NCI-H1092 treated with DMSO at 0.1 percent for 48 hours (cell line): ENCODE measurements around the gene PLA2G4B.
"Not testable (repeated sequence)": the region's sequence is repeated elsewhere in the genome, so short reads cannot be mapped to it uniquely, and the experiment has no call there.

Source experiments
- DNase-seq: peaks from one replicate; lab custom pipeline; 2025; lab: John Stamatoyannopoulos, UW

PLA2G4B gene

GRCh38 chr15:41825572-41826535 lies 12.8 kb upstream of the PLA2G4B start:
- DNase-seq = no peak

- no peak for DNase-seq
Observed at GRCh38 chr15:41827290-41827879, 11.3 kb upstream of the PLA2G4B start.

DNA sequence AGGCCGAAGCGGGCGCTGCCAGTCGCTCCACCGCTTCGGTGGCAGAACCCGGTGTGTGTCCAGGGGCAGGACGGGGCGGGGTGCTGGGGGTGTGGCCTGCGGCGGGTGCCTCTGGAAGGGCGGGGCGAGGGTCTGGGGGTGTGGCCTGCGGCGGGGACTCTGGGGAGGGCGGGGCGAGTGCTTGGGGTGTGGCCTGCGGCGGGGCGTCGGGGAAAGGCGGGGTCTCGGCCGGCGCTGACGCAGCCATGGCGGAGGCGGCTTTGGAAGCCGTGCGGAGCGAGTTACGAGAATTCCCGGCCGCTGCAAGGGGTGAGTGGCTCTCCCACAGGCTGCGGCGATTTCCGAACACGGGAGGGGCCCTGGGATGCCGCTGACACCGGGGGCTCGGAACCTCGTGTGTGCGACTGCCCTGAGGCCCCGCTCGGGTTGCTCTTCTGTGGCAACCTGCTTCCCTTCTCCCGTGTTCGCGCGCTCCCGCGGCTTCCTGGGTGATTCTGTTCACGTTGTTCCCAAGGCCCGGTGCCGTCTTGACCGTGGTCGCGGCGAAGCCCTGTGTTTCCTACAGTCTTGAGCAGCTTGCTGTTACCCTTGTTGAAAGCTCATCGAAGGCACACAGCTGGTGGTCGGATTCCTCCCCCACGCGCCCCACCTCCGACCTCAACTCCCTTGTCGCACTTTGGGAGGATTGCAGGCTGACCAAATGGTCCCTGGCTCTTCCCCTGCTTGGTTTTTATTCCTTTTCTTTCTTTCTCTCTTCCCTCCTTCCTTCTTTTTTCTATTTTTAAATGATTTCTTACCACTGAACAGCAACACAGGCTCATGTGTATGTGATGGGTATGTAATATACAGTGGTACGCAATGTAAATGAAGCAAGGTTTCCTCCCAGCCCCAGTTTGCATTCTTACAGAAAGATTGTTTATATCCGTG lies 10.5 kb upstream of the PLA2G4B start, which contains the start of gene JMJD7:
Gene JMJD7, plus strand, starts transcription at position 213 of the 927 bp plus-strand sequence. Its CDS starts 33 bp downstream, at position 246.
- DNase-seq = peak; percentile 70

DNA sequence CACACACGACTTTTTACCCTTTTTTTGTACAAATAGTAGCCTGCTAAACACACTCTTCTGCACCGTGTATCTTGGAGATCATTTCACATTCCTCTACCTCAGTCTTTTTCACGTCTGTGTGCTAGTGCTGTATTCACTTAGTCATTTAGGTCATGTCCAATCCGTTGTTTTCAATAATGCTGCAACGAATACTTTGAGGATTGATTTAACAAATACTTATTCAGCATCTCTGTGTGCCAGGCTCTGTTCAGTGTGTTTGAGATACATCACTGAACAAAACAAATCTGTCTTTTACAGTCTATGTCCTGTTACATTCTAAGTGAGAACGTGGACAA lies 9.9 kb upstream of the PLA2G4B start:
- DNase-seq = no peak

GRCh38 chr15:41829959-41830646 lies 8.5 kb upstream of the PLA2G4B start:
- DNase-seq = no peak

GRCh38 chr15:41831291-41831690 lies 7.4 kb upstream of the PLA2G4B start:
- not testable (repeated sequence) for DNase-seq

GRCh38 chr15:41832208-41832607 lies 6.4 kb upstream of the PLA2G4B start:
- DNase-seq = no peak

DNA sequence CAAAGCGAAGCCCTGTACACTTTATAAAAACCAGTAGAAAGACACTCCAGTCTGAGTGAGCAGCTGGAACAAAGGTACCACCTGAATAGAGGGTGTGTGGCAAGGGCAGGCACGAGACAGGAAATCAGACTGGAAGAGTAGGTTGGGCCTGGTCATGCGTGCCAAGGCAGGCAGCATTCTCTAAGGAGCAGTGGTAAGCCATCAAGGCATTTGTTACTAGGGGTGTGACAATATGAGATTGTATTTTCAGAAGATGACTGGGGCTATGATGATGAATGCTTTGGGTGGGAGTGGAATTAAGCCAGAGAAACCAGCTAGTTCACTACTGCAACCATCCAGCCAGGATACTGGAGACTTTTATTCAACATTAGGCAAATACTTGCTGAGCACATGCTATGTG lies 5.8 kb upstream of the PLA2G4B start:
- no peak for DNase-seq

DNA sequence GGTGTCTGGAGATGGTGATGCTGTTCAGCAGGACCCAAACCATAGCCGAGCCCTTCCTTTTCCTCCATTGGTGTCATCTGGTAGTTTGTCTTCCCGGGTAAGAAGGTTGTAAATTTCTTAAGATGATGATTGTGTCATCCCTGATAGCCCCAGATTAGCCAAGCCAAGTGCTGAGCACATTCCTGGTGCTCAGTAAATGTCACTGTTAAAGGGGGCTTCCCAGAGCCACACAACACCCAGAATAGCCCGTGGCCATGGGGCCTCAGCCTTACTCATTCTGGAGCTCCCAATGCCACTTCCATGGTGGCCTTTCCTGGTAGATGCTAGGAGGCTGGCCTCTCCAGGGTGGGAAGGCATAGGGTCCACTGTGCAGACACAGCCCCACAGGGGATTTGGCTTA lies 4.6 kb upstream of the PLA2G4B start:
- no peak for DNase-seq

- DNase-seq = no peak
Observed at GRCh38 chr15:41836073-41836472, 2.6 kb upstream of the PLA2G4B start.

- no peak for DNase-seq
Observed at GRCh38 chr15:41836713-41837454, 1.8 kb upstream of the PLA2G4B start.

- DNase-seq = peak; percentile 27
Observed at GRCh38 chr15:41839781-41840491, 1.3 kb downstream of the PLA2G4B start.

- DNase-seq = no peak
Observed at GRCh38 chr15:41840673-41841072, 2.0 kb downstream of the PLA2G4B start.

- no peak for DNase-seq
Observed at GRCh38 chr15:41841131-41841530, 2.5 kb downstream of the PLA2G4B start.

- DNase-seq = no peak
Observed at GRCh38 chr15:41842229-41842628, 3.6 kb downstream of the PLA2G4B start.

DNA sequence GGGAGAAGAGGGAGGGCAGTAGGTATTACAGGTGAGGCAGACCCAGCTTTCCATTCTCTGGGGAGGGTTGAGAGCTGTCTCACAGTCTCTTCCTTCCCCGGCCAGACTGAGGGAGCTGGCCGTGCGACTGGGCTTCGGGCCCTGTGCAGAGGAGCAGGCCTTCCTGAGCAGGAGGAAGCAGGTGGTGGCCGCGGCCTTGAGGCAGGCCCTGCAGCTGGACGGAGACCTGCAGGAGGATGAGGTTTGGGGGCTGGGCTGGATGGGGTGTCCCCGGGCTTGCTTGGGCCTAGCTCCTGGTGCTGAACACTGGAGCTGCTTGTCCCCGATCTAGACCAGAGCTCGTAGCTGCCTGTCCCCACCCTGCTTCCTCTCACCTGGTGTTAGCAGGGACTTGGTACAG lies 4.9 kb downstream of the PLA2G4B start:
- DNase-seq = no peak

DNA sequence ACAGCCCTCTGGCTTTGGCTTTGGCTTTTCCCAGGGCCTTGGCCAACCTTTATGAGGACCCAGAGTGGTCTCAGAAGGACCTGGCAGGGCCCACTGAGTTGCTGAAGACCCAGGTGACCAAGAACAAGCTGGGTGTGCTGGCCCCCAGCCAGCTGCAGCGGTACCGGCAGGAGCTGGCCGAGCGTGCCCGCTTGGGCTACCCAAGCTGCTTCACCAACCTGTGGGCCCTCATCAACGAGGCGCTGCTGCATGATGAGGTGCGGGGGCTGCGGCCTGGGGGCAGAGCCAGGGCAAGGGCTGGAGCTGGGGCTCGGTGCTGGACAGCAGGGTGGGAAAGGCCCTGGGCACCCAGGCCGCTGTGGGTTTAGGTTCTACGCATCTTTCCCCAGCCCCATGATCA lies 6.2 kb downstream of the PLA2G4B start:
- DNase-seq = no peak

DNA sequence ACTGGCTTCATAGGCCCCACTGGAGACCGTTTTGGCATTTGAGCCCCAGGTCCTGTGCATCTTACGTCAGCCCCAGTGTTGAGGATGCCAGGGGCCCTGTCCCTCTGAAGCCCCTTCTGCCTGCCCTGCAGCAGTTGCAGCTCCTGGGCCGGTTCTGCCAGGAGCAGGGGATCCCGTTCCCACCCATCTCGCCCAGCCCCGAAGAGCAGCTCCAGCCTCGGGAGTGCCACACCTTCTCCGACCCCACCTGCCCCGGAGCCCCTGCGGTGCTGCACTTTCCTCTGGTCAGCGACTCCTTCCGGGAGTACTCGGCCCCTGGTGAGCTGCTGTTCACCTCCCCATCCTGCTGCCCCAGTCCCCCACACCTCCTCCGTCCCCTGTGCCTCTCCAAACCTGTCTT lies 8.6 kb downstream of the PLA2G4B start:
- DNase-seq = no peak

- no peak for DNase-seq
Observed at GRCh38 chr15:41847981-41848380, 9.3 kb downstream of the PLA2G4B start.

DNA sequence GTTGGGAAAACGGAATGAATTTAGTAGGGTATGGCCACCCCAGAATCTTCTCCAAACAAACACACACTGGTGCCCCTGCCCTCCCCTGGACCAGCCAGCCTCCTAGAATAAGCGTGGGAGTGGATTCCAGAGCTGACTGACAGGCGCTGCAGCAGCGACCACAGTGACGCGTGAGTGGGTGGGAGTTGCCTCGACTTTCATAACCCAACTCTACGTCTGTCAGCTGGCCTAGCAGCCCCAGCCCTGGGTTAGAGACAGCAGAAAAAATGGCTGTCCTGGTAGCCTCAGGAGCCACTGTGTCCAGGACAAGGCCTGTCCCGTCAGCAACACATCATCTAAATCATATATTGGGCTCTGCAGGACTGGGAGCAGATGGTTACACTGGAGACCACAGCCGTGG lies 10.0 kb downstream of the PLA2G4B start:
- no peak for DNase-seq
